Vagina (tissue), 2 donors: Measurements from ENCODE around the gene BTBD3. TPM values are rescaled to one million over a fixed set of nuclear protein-coding genes. Genes with fewer than 3 reads are reported as not detected.
A peak's percentile ranks its signal among the peaks of the same experiment; 100 is the strongest.

Experiments
- DNase-seq, 2 donors: peaks; one replicate each; pipeline ENCODE4 v3.0.0-alpha.2; 2017; ENCODE audit errors: extremely low spot score in 2 of 2
- H3K27ac ChIP-seq: fragments of 200-600 bp; sonication (generic); one replicate; pipeline ENCODE4 v1.5.1; 2019
- H3K27me3 ChIP-seq: fragments of 200-600 bp; sonication (generic); one replicate; pipeline ENCODE4 v1.5.1; 2019
- H3K36me3 ChIP-seq, 2 donors: fragments of 200-600 bp; sonication (generic); one replicate each; pipeline ENCODE4 v1.5.1; 2017 to 2019
- H3K4me1 ChIP-seq: fragments of 200-600 bp; sonication (generic); one replicate; pipeline ENCODE4 v1.5.1; 2019
- H3K4me3 ChIP-seq, 2 donors: fragments of 200-600 bp; sonication (generic); 1 replicate in 1 of 2; 2 replicates in 1 of 2; pipeline ENCODE4 v1.5.1; 2016 to 2019
- H3K9me3 ChIP-seq: fragments of 200-600 bp; sonication (generic); one replicate; pipeline ENCODE4 v1.5.1; 2019
- CTCF ChIP-seq, 3 experiments: fragments of 450-650 bp in 2 of 3; fragments of 200-600 bp in 1 of 3; sonication (generic) in 1 of 3; IDR thresholded peaks; one replicate each; pipeline ENCODE4 v1.5.1; 2017 to 2019; ENCODE audit warnings: antibody characterized with exemption in 3 of 3, mild to moderate bottlenecking in 2 of 3, moderate library complexity in 2 of 3
- POLR2A ChIP-seq, 2 donors: fragments of 450-650 bp; IDR thresholded peaks; one replicate each; pipeline ENCODE4 v1.6.1; 2017; ENCODE audit warnings: antibody characterized with exemption in 2 of 2, mild to moderate bottlenecking in 2 of 2, moderate library complexity in 2 of 2
- POLR2AphosphoS5 ChIP-seq, 2 donors: sonication (generic); formaldehyde crosslinking; IDR thresholded peaks; one replicate each; pipeline ENCODE4 v1.9.0; 2017; ENCODE audit warnings: antibody characterized with exemption in 2 of 2, mild to moderate bottlenecking in 2 of 2, low read depth in 1 of 2; ENCODE audit not compliant: insufficient read depth in 1 of 2
- intact Hi-C: fragments of 100-400 bp; cut with DNase I; formaldehyde crosslinking; loops from one replicate; pipeline ENCODE4 v1.15.1; 2023
- total RNA-seq: library from RNA; depleted of rRNA; stranded (reverse); fragments of >200 nt; gene quantifications from one replicate; pipeline ENCODE4 v1.2.3, GENCODE V29; 2016

Gene BTBD3
- total RNA-seq, 1 donor from 2014 or later: 45.9 TPM

DNA sequence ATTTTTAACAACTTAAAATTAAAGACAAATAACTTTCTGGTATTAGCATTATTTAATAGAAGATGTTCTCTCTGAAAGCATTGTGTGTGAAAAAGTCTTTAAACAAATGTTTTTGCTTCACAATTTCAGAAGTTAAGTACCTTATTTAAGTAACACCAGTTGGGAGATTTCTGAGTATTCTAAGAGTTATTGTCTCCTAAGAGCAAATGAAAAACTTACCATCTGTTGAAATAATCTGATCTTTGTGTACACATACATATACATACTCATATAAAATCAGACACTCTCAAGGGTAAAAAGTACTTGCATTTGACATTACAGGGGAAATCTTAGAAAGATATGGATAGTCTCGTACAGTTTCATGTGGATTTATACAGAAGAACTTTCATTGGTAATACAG, 2.4 kb downstream of the BTBD3 start:
- Histone ChIP-seq H3K4me3 (peak overlapping the region in 1 of 2 donors; percentile 33), H3K9me3 (no peaks in the 10 kb centered on the region), H3K27me3 (no peaks in the 10 kb centered on the region), H3K27ac (no peak overlapping the region), H3K4me1 (peaks cover 49% of the 10 kb centered on the region), H3K36me3 (peaks cover 0 to 16% of the 10 kb centered on the region in 2 donors)
- no peak for DNase-seq
- intact Hi-C loops: no loop called here
- TF ChIP-seq POLR2AphosphoS5 (IDR thresholded peaks at IDR 0.05; ENCODE audit: insufficient read depth in 1 of 2, low read depth in 1 of 2): no peak
- TF ChIP-seq CTCF (IDR thresholded peaks at IDR 0.05): no peak
- no peak for TF ChIP-seq POLR2A (IDR thresholded peaks at IDR 0.05)

DNA sequence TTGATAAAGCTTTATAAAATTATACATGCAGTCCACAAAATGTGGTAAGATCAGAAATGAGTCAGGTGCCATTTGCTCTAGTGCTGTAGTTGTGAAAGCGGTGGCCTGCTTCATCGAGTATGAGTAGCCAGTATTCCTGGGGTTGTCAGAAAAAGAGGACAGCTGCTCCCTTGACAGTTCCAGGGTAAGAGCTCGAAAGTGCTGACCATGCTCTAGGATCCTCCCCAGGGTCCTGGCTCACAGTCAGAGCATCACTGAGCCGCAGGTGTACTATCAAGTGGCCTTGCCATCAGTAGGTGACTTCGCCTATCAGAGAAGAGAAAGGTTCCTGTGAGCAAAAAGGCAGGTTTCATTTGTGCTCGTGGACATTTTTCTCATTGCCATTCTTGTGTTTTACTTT, 3.6 kb downstream of the BTBD3 start:
- no peak for TF ChIP-seq CTCF (IDR thresholded peaks at IDR 0.05)
- TF ChIP-seq POLR2AphosphoS5 (IDR thresholded peaks at IDR 0.05; ENCODE audit: insufficient read depth in 1 of 2, low read depth in 1 of 2): no peak
- no peak for TF ChIP-seq POLR2A (IDR thresholded peaks at IDR 0.05)
- Histone ChIP-seq H3K27me3 (no peaks in the 10 kb centered on the region), H3K4me1 (peaks cover 38% of the 10 kb centered on the region), H3K9me3 (no peaks in the 10 kb centered on the region), H3K4me3 (no peak overlapping the region), H3K27ac (no peak overlapping the region), H3K36me3 (peaks cover 0 to 16% of the 10 kb centered on the region in 2 donors)
- no peak for DNase-seq
- intact Hi-C loops: no loop called here

DNA sequence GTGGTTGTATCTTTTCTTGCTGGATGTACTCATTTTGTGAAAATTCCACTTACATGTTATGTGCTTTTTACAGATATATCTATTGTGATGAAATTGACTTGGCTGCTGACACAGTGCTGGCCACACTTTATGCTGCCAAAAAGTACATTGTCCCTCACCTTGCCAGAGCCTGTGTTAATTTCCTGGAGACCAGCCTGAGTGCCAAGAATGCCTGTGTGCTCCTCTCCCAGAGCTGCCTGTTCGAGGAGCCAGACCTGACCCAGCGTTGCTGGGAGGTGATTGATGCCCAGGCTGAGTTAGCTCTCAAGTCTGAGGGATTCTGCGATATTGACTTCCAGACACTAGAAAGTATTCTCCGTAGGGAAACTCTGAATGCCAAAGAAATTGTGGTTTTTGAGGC, 4.9 kb downstream of the BTBD3 start:
- peaks cover 0 to 21% of the 10 kb centered on the region in 2 donors for H3K36me3 ChIP-seq
- H3K4me3 ChIP-seq: no peak overlapping the region
- H3K27me3 ChIP-seq: no peaks in the 10 kb centered on the region
- H3K27ac ChIP-seq: no peak overlapping the region
- peaks cover 27% of the 10 kb centered on the region for H3K4me1 ChIP-seq
- intact Hi-C loops: no loop called here
- TF ChIP-seq POLR2A (IDR thresholded peaks at IDR 0.05) (no peak), CTCF (IDR thresholded peaks at IDR 0.05) (no peak), POLR2AphosphoS5 (IDR thresholded peaks at IDR 0.05; ENCODE audit: insufficient read depth in 1 of 2, low read depth in 1 of 2) (no peak)
- no peak for DNase-seq
- no peaks in the 10 kb centered on the region for H3K9me3 ChIP-seq

- H3K27me3 ChIP-seq: no peaks in the 10 kb centered on the region
- intact Hi-C loops: no loop called here
- no peak overlapping the region for H3K4me3 ChIP-seq
- peaks cover 0 to 30% of the 10 kb centered on the region in 2 donors for H3K36me3 ChIP-seq
- no peaks in the 10 kb centered on the region for H3K9me3 ChIP-seq
- no peak for DNase-seq
- peaks cover 8% of the 10 kb centered on the region for H3K4me1 ChIP-seq
- no peak for TF ChIP-seq POLR2AphosphoS5 (IDR thresholded peaks at IDR 0.05; ENCODE audit: insufficient read depth in 1 of 2, low read depth in 1 of 2)
- TF ChIP-seq POLR2A (IDR thresholded peaks at IDR 0.05): no peak
- no peak for TF ChIP-seq CTCF (IDR thresholded peaks at IDR 0.05)
- no peak overlapping the region for H3K27ac ChIP-seq
Measured at GRCh38 chr20:11924923-11925322, 7.2 kb downstream of the BTBD3 start.

DNA sequence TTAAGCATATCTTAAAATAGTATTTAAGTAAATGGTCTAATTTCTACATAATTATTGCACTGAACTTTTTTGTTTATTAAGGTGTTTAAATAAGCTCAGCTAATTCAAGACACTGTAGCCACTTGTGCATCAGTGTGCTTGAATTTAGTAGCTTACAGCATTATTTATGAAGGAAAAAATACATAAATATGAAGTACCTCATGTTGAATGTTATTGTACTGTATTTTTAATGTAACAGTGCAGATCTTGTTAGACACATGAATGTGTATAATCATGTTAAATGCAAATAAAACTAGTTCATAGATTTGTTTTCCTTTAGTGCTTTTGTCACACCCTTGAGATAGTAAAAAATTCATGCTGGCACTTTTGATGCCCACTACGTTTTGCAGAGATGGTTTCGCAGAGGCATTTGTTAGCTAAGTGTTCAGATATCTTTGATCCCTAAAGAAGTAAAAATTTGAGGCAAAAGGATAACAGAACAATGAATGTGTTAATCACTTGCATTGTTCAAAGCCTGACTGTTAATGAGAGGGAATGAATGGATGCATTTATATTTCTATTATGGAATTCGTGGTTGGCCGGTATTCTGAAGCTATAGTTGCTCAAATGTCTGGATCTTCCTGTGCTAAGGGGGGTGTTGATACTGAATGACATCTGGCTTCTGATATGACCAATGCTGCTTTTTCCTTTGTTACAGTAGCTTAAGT, 8.8 kb downstream of the BTBD3 start:
- H3K4me3 ChIP-seq: no peak overlapping the region
- H3K27ac ChIP-seq: no peak overlapping the region
- H3K4me1 ChIP-seq: no peaks in the 10 kb centered on the region
- no peak for TF ChIP-seq CTCF (IDR thresholded peaks at IDR 0.05)
- no peak for TF ChIP-seq POLR2AphosphoS5 (IDR thresholded peaks at IDR 0.05; ENCODE audit: insufficient read depth in 1 of 2, low read depth in 1 of 2)
- TF ChIP-seq POLR2A (IDR thresholded peaks at IDR 0.05): no peak
- peaks cover 0 to 30% of the 10 kb centered on the region in 2 donors for H3K36me3 ChIP-seq
- no peaks in the 10 kb centered on the region for H3K9me3 ChIP-seq
- no peaks in the 10 kb centered on the region for H3K27me3 ChIP-seq
- no peak for DNase-seq
- intact Hi-C loops: no loop called here
